ENCODE measurements around the gene DLK1. TPM values are rescaled to one million over a fixed set of nuclear protein-coding genes. Genes with fewer than 3 reads are reported as not detected.

Gene DLK1
- total RNA-seq, 1 experiment from 2014 or later: 0.69 TPM

- Histone ChIP-seq H3K4me3 (ENCODE audit: low read depth in 2 of 2, low read length in 2 of 2) (no peak overlapping the region), H3K27me3 (ENCODE audit: control insufficient read depth, insufficient read depth, low read length) (no peaks in the 10 kb centered on the region), H3K9me3 (ENCODE audit: control insufficient read depth, insufficient read depth, low read depth, low read length) (no peaks in the 10 kb centered on the region), H3K4me1 (ENCODE audit: control insufficient read depth, insufficient read depth, low read length) (no peaks in the 10 kb centered on the region), H3K36me3 (ENCODE audit: control insufficient read depth, insufficient read depth, low read length) (no peaks in the 10 kb centered on the region), H3K27ac (ENCODE audit: low read length) (no peak overlapping the region)
- ChIA-PET CTCF (no interaction called here), POLR2A (no interaction called here)
- in situ Hi-C loops (cut with HindIII; ENCODE audit: low pct_unique_long_range_greater_than_20kb, low sequenced_read_pairs): no loop called here
- no peak for ATAC-seq
- TF ChIP-seq TCF7L2 (IDR thresholded peaks at IDR 0.05; ENCODE audit: low read depth, low read length): no peak
- no peak for TF ChIP-seq SIN3A (IDR thresholded peaks at IDR 0.05; ENCODE audit: borderline replicate concordance, insufficient read depth, low read depth, low read length)
- TF ChIP-seq POLR2AphosphoS5 (IDR thresholded peaks at IDR 0.05; ENCODE audit: low read depth, low read length): no peak
- no peak for TF ChIP-seq CTCF (IDR thresholded peaks at IDR 0.05)
- TF ChIP-seq REST (IDR thresholded peaks at IDR 0.05; ENCODE audit: insufficient read depth in 1 of 2, low read depth in 2 of 2, low read length in 1 of 2): no peak
- no TSS peak for BruUV-seq (replicated peaks)
- intact Hi-C loops (cut with micrococcal nuclease; ENCODE audit: unreplicated experiment): no loop called here
- no peak for DNase-seq (ENCODE audit: low read depth, low spot score)
Measured at GRCh38 chr14:100740196-100740825, 13.6 kb downstream of the DLK1 start.

GRCh38 chr14:100740929-100741328 is 14.2 kb downstream of the DLK1 start:
- intact Hi-C loops (cut with micrococcal nuclease; ENCODE audit: unreplicated experiment): no loop called here
- BruUV-seq (replicated peaks): no TSS peak

More at GRCh38 chr14:100740929-100741328, 14.2 kb downstream of the DLK1 start:
- in situ Hi-C loops (cut with HindIII; ENCODE audit: low pct_unique_long_range_greater_than_20kb, low sequenced_read_pairs): no loop called here
- POLR2A ChIA-PET: no interaction called here
- Histone ChIP-seq H3K4me1 (ENCODE audit: control insufficient read depth, insufficient read depth, low read length) (no peaks in the 10 kb centered on the region), H3K4me3 (ENCODE audit: low read depth in 2 of 2, low read length in 2 of 2) (no peak overlapping the region), H3K27me3 (ENCODE audit: control insufficient read depth, insufficient read depth, low read length) (no peaks in the 10 kb centered on the region), H3K36me3 (ENCODE audit: control insufficient read depth, insufficient read depth, low read length) (no peaks in the 10 kb centered on the region), H3K27ac (ENCODE audit: low read length) (no peak overlapping the region), H3K9me3 (ENCODE audit: control insufficient read depth, insufficient read depth, low read depth, low read length) (no peaks in the 10 kb centered on the region)
- TF ChIP-seq SIN3A (IDR thresholded peaks at IDR 0.05; ENCODE audit: borderline replicate concordance, insufficient read depth, low read depth, low read length) (no peak), CTCF (IDR thresholded peaks at IDR 0.05) (no peak), POLR2AphosphoS5 (IDR thresholded peaks at IDR 0.05; ENCODE audit: low read depth, low read length) (no peak), REST (IDR thresholded peaks at IDR 0.05; ENCODE audit: insufficient read depth in 1 of 2, low read depth in 2 of 2, low read length in 1 of 2) (no peak), TCF7L2 (IDR thresholded peaks at IDR 0.05; ENCODE audit: low read depth, low read length) (no peak)
- CTCF ChIA-PET: no interaction called here
- DNase-seq (ENCODE audit: low read depth, low spot score) (no peak), ATAC-seq (no peak)

All from Panc1 (cell line).